H1 (cell line): ENCODE results near the gene CCR9. TPM values are rescaled to one million over a fixed set of nuclear protein-coding genes. Genes with fewer than 3 reads are reported as not detected.

Experiments
- CTCF ChIA-PET: fragments of 300-600 bp; sonication (Branson Sonifier 250); formaldehyde crosslinking; loops from one replicate; lab custom pipeline; 2021; ENCODE audit not compliant: partially characterized antibody; lab: Charles Lee
- POLR2A ChIA-PET: fragments of 300-600 bp; sonication (Branson Sonifier 250); formaldehyde crosslinking; loops from one replicate; lab custom pipeline; 2021; ENCODE audit warnings: inconsistent platforms; ENCODE audit not compliant: partially characterized antibody; lab: Charles Lee
- DNase-seq, 2 experiments: peaks; one replicate each; pipeline versions ENCODE4 v3.0.0 to v3.0.0-alpha.2; 2010 to 2022; ENCODE audit warnings: low spot score in 2 of 2, low read depth in 1 of 2, mixed read lengths in 1 of 2
- FAIRE-seq: peaks from 2 replicates; lab custom pipeline; 2011; peaks lifted over from hg19 to GRCh38; lab: Jason Lieb, UNC
- H2AFZ ChIP-seq: 2 replicates; pipeline ENCODE4 v1.8.1; 2012; ENCODE audit warnings: low read length, inconsistent platforms
- H2AK5ac ChIP-seq: 2 replicates; pipeline ENCODE4 v1.6.1; 2013; ENCODE audit warnings: low read depth, low read length
- H2BK120ac ChIP-seq: replicated peaks from 2 replicates; pipeline ENCODE3; 2013; ENCODE audit warnings: low read depth, low read length, inconsistent platforms
- H2BK12ac ChIP-seq: 2 replicates; pipeline ENCODE4 v1.6.1; 2013; ENCODE audit warnings: low read depth, low read length
- H2BK15ac ChIP-seq: 2 replicates; pipeline ENCODE4 v1.6.1; 2013; ENCODE audit warnings: low read length
- H2BK20ac ChIP-seq: 2 replicates; pipeline ENCODE4 v1.6.1; 2013; ENCODE audit warnings: low read length
- H2BK5ac ChIP-seq: 2 replicates; pipeline ENCODE4 v1.6.1; 2013; ENCODE audit warnings: low read depth, low read length
- H3K14ac ChIP-seq: 2 replicates; pipeline ENCODE4 v1.6.1; 2013; ENCODE audit warnings: inconsistent platforms; ENCODE audit not compliant: insufficient read length
- H3K18ac ChIP-seq: 2 replicates; pipeline ENCODE4 v1.6.1; 2013; ENCODE audit warnings: low read length; ENCODE audit errors: extremely low read depth
- H3K23ac ChIP-seq: 2 replicates; pipeline ENCODE4 v1.6.1; 2013; ENCODE audit warnings: inconsistent platforms; ENCODE audit not compliant: insufficient read length
- H3K23me2 ChIP-seq: 2 replicates; pipeline ENCODE4 v1.6.1; 2013; ENCODE audit warnings: low read depth, low read length
- H3K27ac ChIP-seq: 2 replicates; pipeline ENCODE4 v1.6.1; 2011; ENCODE audit warnings: low read depth, low read length, inconsistent platforms
- H3K27me3 ChIP-seq, 4 experiments: replicated peaks in 1 of 4; 1 replicate in 1 of 4; 2 replicates in 3 of 4; pipeline versions ENCODE4 v1.6.1 to v1.8.1; 2011 to 2013; ENCODE audit warnings: low read length in 3 of 4, mild to moderate bottlenecking in 3 of 4, inconsistent platforms in 2 of 4, mixed read lengths in 2 of 4, moderate library complexity in 1 of 4; ENCODE audit not compliant: control insufficient read depth in 3 of 4, insufficient read depth in 3 of 4; ENCODE audit errors: extremely low read depth in 1 of 4
- H3K36me3 ChIP-seq, 4 experiments: 2 replicates each; pipeline versions ENCODE4 v1.6.1 to v1.8.1; 2011 to 2013; ENCODE audit warnings: mild to moderate bottlenecking in 4 of 4, low read length in 3 of 4, moderate library complexity in 2 of 4, control low read depth in 1 of 4, inconsistent platforms in 1 of 4; ENCODE audit not compliant: insufficient read depth in 4 of 4, control insufficient read depth in 2 of 4
- H3K4ac ChIP-seq: replicated peaks from 2 replicates; pipeline ENCODE3; 2013; ENCODE audit warnings: low read length, low read depth, mixed read lengths, inconsistent platforms; ENCODE audit not compliant: insufficient read length
- H3K4me1 ChIP-seq, 4 experiments: replicated peaks in 1 of 4; 1 replicate in 1 of 4; 2 replicates in 3 of 4; pipeline versions ENCODE4 v1.6.1 to v1.8.1; 2011 to 2013; ENCODE audit warnings: low read length in 3 of 4, inconsistent platforms in 2 of 4, mixed read lengths in 1 of 4; ENCODE audit not compliant: insufficient read depth in 4 of 4, control insufficient read depth in 3 of 4
- H3K4me2 ChIP-seq, 2 experiments: 2 replicates each; pipeline versions ENCODE4 v1.6.1 to v1.8.1; 2011 to 2013; ENCODE audit warnings: low read depth in 2 of 2, low read length in 2 of 2, control low read depth in 1 of 2, inconsistent platforms in 1 of 2, mild to moderate bottlenecking in 1 of 2; ENCODE audit not compliant: insufficient read depth in 1 of 2
- H3K4me3 ChIP-seq, 4 experiments: fragments of 200-600, 300-600 bp in 1 of 4; sonication (generic), shearing (Covaris generic), sonication (Bioruptor Twin) in 1 of 4; 2 replicates each; pipeline versions ENCODE4 v1.5.1 to v1.8.1; 2011 to 2016; ENCODE audit warnings: low read length in 4 of 4, low read depth in 3 of 4, control low read depth in 2 of 4, inconsistent platforms in 2 of 4, mild to moderate bottlenecking in 2 of 4, mixed read lengths in 1 of 4, moderate library complexity in 1 of 4; ENCODE audit not compliant: insufficient read depth in 2 of 4; ENCODE audit errors: extremely low read depth in 1 of 4
- H3K56ac ChIP-seq: replicated peaks from 2 replicates; pipeline ENCODE3; 2013; ENCODE audit warnings: low read depth, mild to moderate bottlenecking, mixed read lengths, low read length, inconsistent platforms; ENCODE audit not compliant: insufficient read length
- H3K79me1 ChIP-seq: 2 replicates; pipeline ENCODE4 v1.6.1; 2013; ENCODE audit warnings: low read depth, low read length, control low read depth
- H3K79me2 ChIP-seq, 2 experiments: 2 replicates each; pipeline versions ENCODE4 v1.6.1 to v1.8.1; 2012 to 2013; ENCODE audit warnings: low read length in 2 of 2, mild to moderate bottlenecking in 2 of 2, inconsistent platforms in 1 of 2; ENCODE audit not compliant: insufficient read depth in 2 of 2, control insufficient read depth in 1 of 2
- H3K9ac ChIP-seq, 4 experiments: replicated peaks in 1 of 4; 1 replicate in 1 of 4; 2 replicates in 3 of 4; pipeline versions ENCODE4 v1.6.1 to v1.8.1; 2011 to 2013; ENCODE audit warnings: low read depth in 3 of 4, low read length in 3 of 4, control low read depth in 2 of 4, mild to moderate bottlenecking in 2 of 4, moderate library complexity in 2 of 4, inconsistent platforms in 1 of 4; ENCODE audit errors: extremely low read depth in 1 of 4
- H3K9me3 ChIP-seq, 2 experiments: 2 replicates each; pipeline versions ENCODE4 v1.6.1 to v1.8.1; 2012 to 2013; ENCODE audit warnings: mild to moderate bottlenecking in 2 of 2, moderate library complexity in 2 of 2, control low read depth in 1 of 2, inconsistent platforms in 1 of 2, low read depth in 1 of 2, low read length in 1 of 2, mixed read lengths in 1 of 2; ENCODE audit not compliant: insufficient read depth in 2 of 2
- H4K20me1 ChIP-seq, 2 experiments: replicated peaks in 1 of 2; 2 replicates each; pipeline versions ENCODE3 to v1.8.1; 2011 to 2013; ENCODE audit warnings: inconsistent platforms in 2 of 2, low read length in 2 of 2, mild to moderate bottlenecking in 1 of 2; ENCODE audit not compliant: insufficient read depth in 2 of 2, control insufficient read depth in 1 of 2
- H4K5ac ChIP-seq: 2 replicates; pipeline ENCODE4 v1.6.1; 2013; ENCODE audit warnings: low read length, low read depth, mixed read lengths, inconsistent platforms; ENCODE audit not compliant: insufficient read length
- H4K8ac ChIP-seq: 2 replicates; pipeline ENCODE4 v1.8.0; 2013; ENCODE audit warnings: mild to moderate bottlenecking, moderate library complexity, low read length, inconsistent platforms; ENCODE audit not compliant: insufficient read depth; ENCODE audit errors: extremely low read depth
- H4K91ac ChIP-seq: replicated peaks from 2 replicates; pipeline ENCODE3; 2013; ENCODE audit warnings: low read length, mixed read lengths, inconsistent platforms; ENCODE audit not compliant: insufficient read length
- RAD21 ChIP-seq, 2 experiments: IDR thresholded peaks in 1 of 2; conservative IDR thresholded peaks in 1 of 2; 2 replicates each; pipeline ENCODE4 v1.6.1; 2011; ENCODE audit warnings: low read depth in 2 of 2, low read length in 2 of 2, improper control_type of control experiment in 1 of 2, inconsistent platforms in 1 of 2, mild to moderate bottlenecking in 1 of 2, moderate library complexity in 1 of 2
- SUZ12 ChIP-seq: fragments of 200-600 bp; sonication (generic); IDR thresholded peaks from 2 replicates; pipeline ENCODE4 v1.6.1; 2012; ENCODE audit warnings: mild to moderate bottlenecking, inconsistent platforms, low read length, moderate library complexity, mixed read lengths
- WGBS, 2 experiments: shearing (Covaris generic) in 1 of 2; methylation state at CpG; one replicate each; pipeline versions ENCODE4 v1.1.6 to v1.1.7; 2013 to 2015; ENCODE audit warnings: low lambda C conversion rate in 2 of 2, mixed read lengths in 2 of 2, inconsistent platforms in 1 of 2, low coverage in 1 of 2, missing lambda C conversion rate in 1 of 2; ENCODE audit not compliant: insufficient replicate concordance in 2 of 2, insufficient coverage in 1 of 2, insufficient read length in 1 of 2; ENCODE audit errors: extremely low coverage in 1 of 2, missing lambda C conversion rate in 1 of 2; 5-methylcytosine and 5-hydroxymethylcytosine counted together
- polyA plus RNA-seq, 7 experiments: library from polyadenylated mRNA; depleted of rRNA in 3 of 7; stranded (reverse) in 5 of 7; unstranded in 2 of 7; fragments of >200 nt in 5 of 7; fragments of 200-250 nt in 2 of 7; gene quantifications; 1 replicate in 5 of 7; 2 replicates in 1 of 7; 4 replicates in 1 of 7; pipeline versions ENCODE4 v1.2.1 to v1.2.3, GENCODE V29; 2011 to 2013; ENCODE audit warnings: missing spikeins in 2 of 7, mixed read lengths in 2 of 7
- total RNA-seq: library from RNA; stranded (reverse); fragmentation: NEBNext Ultra II Directional; extraction: Animal tissue kit (Norgen Biotek cat#: 25700); gene quantifications from 2 replicates; pipeline ENCODE4 v1.2.1, GENCODE V29; 2021
- TF ChIP-seq, protein P1 (sequence below), 3 experiments: IDR thresholded peaks; 1 replicate in 2 of 3; 2 replicates in 1 of 3; pipeline versions ENCODE4 v1.5.1 to v1.6.1; 2011; ENCODE audit warnings: low read length in 3 of 3, mild to moderate bottlenecking in 3 of 3, inconsistent platforms in 2 of 3, low read depth in 1 of 3, moderate library complexity in 1 of 3; ENCODE audit not compliant: insufficient read depth in 1 of 3; ENCODE audit errors: control extremely low read depth in 1 of 3

The CCR9 gene
- total and polyA plus RNA-seq, 2 of the 8 experiments (the other 6 are each of a cell fraction or from before 2014, with no cell fraction given) = not detected

DNA sequence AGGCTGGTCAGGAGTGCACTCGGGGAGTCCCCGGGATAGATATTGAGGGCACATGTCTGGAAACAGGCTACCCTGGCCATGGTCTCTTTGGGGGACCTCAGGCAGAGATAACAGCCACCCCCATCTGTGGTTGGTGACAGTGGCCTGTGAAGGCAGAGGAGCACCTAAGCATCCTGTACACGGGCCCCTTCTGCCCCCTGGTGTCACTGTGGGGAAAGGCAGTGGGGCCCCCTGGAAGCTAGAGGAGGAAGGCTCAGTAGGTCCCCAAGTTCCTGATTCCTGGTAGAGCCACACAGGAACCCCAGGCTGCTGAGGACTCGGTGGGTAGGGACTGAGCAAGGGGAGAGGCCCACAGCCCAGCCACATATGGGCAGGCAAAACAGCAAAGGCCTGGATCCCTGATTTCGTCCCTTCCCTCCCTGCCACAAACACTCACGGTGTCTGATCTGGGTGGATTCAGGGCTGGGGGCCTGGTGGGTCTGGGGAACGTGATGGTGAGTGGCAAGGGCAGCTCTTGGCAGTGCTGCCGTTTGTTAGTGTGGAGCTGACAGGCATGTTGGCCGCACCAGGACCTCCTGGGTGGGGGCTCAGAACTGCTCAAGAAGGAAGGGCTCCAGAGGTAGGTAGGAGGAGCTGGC, 42.8 kb downstream of the CCR9 start:
- Histone ChIP-seq H3K4me2 (no peak overlapping the region), H3K27ac (no peak overlapping the region), H2AFZ (no peak overlapping the region), H2BK12ac (no peak overlapping the region), H3K4ac (no peak overlapping the region), H3K18ac (no peak overlapping the region), H3K14ac (no peak overlapping the region), H4K20me1 (peaks cover 0 to 7% of the 10 kb centered on the region in 2 experiments), H3K4me1 (no peaks in the 10 kb centered on the region), H3K9ac (no peak overlapping the region), H3K4me3 (no peak overlapping the region), H2BK15ac (no peak overlapping the region), H3K27me3 (no peaks in the 10 kb centered on the region), H2BK120ac (no peak overlapping the region), H4K8ac (no peak overlapping the region; the same call in 1 of the 2 replicates), H3K79me2 (no peaks in the 10 kb centered on the region), H2BK20ac (no peak overlapping the region), H2BK5ac (no peak overlapping the region), H3K79me1 (no peaks in the 10 kb centered on the region; the same call in none of the 2 replicates), H3K9me3 (no peaks in the 10 kb centered on the region), H3K36me3 (peaks cover 8 to 34% (median 12%) of the 10 kb centered on the region in 4 experiments; a peak in 7 of 8 replicates), H3K23ac (no peak overlapping the region), H4K91ac (no peak overlapping the region), H3K23me2 (no peaks in the 10 kb centered on the region), H4K5ac (no peak overlapping the region), H2AK5ac (no peak overlapping the region), H3K56ac (no peak overlapping the region)
- FAIRE-seq (no peak), DNase-seq (peak in 1 of 2 experiments; percentile 74)
- ChIA-PET POLR2A (interaction anchor here (0.6 kb wide), 1 partner anchor 252 kb away, joined by 3 read pairs; no protein-coding TSS in a partner anchor), CTCF (interaction anchor here (0.5 to 3.9 kb wide), 25 partner anchors 8 to 887 kb away, joined by 3 to 24 read pairs (median 4); partner anchors contain the start of gene CXCR6)
- TF ChIP-seq, protein P1, sequence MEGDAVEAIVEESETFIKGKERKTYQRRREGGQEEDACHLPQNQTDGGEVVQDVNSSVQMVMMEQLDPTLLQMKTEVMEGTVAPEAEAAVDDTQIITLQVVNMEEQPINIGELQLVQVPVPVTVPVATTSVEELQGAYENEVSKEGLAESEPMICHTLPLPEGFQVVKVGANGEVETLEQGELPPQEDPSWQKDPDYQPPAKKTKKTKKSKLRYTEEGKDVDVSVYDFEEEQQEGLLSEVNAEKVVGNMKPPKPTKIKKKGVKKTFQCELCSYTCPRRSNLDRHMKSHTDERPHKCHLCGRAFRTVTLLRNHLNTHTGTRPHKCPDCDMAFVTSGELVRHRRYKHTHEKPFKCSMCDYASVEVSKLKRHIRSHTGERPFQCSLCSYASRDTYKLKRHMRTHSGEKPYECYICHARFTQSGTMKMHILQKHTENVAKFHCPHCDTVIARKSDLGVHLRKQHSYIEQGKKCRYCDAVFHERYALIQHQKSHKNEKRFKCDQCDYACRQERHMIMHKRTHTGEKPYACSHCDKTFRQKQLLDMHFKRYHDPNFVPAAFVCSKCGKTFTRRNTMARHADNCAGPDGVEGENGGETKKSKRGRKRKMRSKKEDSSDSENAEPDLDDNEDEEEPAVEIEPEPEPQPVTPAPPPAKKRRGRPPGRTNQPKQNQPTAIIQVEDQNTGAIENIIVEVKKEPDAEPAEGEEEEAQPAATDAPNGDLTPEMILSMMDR (IDR thresholded peaks at IDR 0.05; ENCODE audit: control extremely low read depth in 1 of 3, insufficient read depth in 1 of 3, low read depth in 1 of 3, low read length in 3 of 3) = peak; percentile 71 to 77 (median 76)
- TF ChIP-seq SUZ12 (no peak), RAD21 (IDR thresholded peaks at IDR 0.05 in 1 of 2, conservative IDR thresholded peaks at IDR 0.05 in 1 of 2; ENCODE audit: low read depth in 2 of 2, low read length in 2 of 2) (peak; percentile 73 to 81)
- WGBS, 2 experiments = 90% methylated on average over 9 of the region's 9 CpGs; no CpG with 5 or more reads in 1 of the 2 experiments
